ENCODE data around the gene CDK17. TPM values are rescaled to one million over a fixed set of nuclear protein-coding genes. Genes with fewer than 3 reads are reported as not detected.

The CDK17 gene
- polyA plus RNA-seq, 1 of the 3 experiments (the other 2 are of a cell fraction), result 11.7 TPM

GRCh38 chr12:96326628-96327227 is 73.5 kb downstream of the CDK17 start:
- H3K4me1 ChIP-seq (ENCODE audit: control insufficient read depth in 1 of 2, insufficient read depth in 2 of 2, low read depth in 1 of 2, low read length in 1 of 2), result no peaks in the 10 kb centered on the region
- H3K27me3 ChIP-seq (ENCODE audit: insufficient read depth), result no peaks in the 10 kb centered on the region
- peaks cover 12 to 45% of the 10 kb centered on the region in 2 experiments for H3K36me3 ChIP-seq (replicated peaks in 1 of 2; ENCODE audit: control insufficient read depth in 1 of 2, insufficient read depth in 2 of 2, low read length in 1 of 2)
- ChIA-PET POLR2A (no interaction called here), CTCF (interaction anchor here (1.4 kb wide), 1 partner anchor 10 kb away, joined by 3 read pairs; no protein-coding TSS in a partner anchor)
- no peak for TF ChIP-seq JUND (IDR thresholded peaks at IDR 0.05)
- TF ChIP-seq TEAD4 (IDR thresholded peaks at IDR 0.05; ENCODE audit: borderline replicate concordance, insufficient read depth), result no peak
- no peak for TF ChIP-seq MXI1 (IDR thresholded peaks at IDR 0.05; ENCODE audit: low read depth, low read length)
- no peak for TF ChIP-seq TAF1 (IDR thresholded peaks at IDR 0.05; ENCODE audit: borderline replicate concordance, low read depth, low read length)
- TF ChIP-seq, protein P1, sequence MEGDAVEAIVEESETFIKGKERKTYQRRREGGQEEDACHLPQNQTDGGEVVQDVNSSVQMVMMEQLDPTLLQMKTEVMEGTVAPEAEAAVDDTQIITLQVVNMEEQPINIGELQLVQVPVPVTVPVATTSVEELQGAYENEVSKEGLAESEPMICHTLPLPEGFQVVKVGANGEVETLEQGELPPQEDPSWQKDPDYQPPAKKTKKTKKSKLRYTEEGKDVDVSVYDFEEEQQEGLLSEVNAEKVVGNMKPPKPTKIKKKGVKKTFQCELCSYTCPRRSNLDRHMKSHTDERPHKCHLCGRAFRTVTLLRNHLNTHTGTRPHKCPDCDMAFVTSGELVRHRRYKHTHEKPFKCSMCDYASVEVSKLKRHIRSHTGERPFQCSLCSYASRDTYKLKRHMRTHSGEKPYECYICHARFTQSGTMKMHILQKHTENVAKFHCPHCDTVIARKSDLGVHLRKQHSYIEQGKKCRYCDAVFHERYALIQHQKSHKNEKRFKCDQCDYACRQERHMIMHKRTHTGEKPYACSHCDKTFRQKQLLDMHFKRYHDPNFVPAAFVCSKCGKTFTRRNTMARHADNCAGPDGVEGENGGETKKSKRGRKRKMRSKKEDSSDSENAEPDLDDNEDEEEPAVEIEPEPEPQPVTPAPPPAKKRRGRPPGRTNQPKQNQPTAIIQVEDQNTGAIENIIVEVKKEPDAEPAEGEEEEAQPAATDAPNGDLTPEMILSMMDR (IDR thresholded peaks at IDR 0.05), result no peak
- TF ChIP-seq, protein P2, sequence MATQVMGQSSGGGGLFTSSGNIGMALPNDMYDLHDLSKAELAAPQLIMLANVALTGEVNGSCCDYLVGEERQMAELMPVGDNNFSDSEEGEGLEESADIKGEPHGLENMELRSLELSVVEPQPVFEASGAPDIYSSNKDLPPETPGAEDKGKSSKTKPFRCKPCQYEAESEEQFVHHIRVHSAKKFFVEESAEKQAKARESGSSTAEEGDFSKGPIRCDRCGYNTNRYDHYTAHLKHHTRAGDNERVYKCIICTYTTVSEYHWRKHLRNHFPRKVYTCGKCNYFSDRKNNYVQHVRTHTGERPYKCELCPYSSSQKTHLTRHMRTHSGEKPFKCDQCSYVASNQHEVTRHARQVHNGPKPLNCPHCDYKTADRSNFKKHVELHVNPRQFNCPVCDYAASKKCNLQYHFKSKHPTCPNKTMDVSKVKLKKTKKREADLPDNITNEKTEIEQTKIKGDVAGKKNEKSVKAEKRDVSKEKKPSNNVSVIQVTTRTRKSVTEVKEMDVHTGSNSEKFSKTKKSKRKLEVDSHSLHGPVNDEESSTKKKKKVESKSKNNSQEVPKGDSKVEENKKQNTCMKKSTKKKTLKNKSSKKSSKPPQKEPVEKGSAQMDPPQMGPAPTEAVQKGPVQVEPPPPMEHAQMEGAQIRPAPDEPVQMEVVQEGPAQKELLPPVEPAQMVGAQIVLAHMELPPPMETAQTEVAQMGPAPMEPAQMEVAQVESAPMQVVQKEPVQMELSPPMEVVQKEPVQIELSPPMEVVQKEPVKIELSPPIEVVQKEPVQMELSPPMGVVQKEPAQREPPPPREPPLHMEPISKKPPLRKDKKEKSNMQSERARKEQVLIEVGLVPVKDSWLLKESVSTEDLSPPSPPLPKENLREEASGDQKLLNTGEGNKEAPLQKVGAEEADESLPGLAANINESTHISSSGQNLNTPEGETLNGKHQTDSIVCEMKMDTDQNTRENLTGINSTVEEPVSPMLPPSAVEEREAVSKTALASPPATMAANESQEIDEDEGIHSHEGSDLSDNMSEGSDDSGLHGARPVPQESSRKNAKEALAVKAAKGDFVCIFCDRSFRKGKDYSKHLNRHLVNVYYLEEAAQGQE (IDR thresholded peaks at IDR 0.05; ENCODE audit: low read depth, low read length), result no peak
- no peak for TF ChIP-seq TCF12 (IDR thresholded peaks at IDR 0.05)
- no peak for TF ChIP-seq YY1 (IDR thresholded peaks at IDR 0.05; ENCODE audit: low read depth)
- no peak for TF ChIP-seq POLR2AphosphoS5 (IDR thresholded peaks at IDR 0.05; ENCODE audit: low read depth, low read length)
- TF ChIP-seq EZH2phosphoT487 (IDR thresholded peaks at IDR 0.05; ENCODE audit: borderline replicate concordance, low read depth), result no peak
- TF ChIP-seq, protein P3, sequence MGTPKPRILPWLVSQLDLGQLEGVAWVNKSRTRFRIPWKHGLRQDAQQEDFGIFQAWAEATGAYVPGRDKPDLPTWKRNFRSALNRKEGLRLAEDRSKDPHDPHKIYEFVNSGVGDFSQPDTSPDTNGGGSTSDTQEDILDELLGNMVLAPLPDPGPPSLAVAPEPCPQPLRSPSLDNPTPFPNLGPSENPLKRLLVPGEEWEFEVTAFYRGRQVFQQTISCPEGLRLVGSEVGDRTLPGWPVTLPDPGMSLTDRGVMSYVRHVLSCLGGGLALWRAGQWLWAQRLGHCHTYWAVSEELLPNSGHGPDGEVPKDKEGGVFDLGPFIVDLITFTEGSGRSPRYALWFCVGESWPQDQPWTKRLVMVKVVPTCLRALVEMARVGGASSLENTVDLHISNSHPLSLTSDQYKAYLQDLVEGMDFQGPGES (IDR thresholded peaks at IDR 0.05; ENCODE audit: low read depth, low read length), result no peak
- no peak for TF ChIP-seq USF1 (IDR thresholded peaks at IDR 0.05; ENCODE audit: borderline replicate concordance, low read depth)
- no peak for TF ChIP-seq SMC3 (IDR thresholded peaks at IDR 0.05; ENCODE audit: low read depth, low read length)
- no peak for TF ChIP-seq RCOR1 (IDR thresholded peaks at IDR 0.05; ENCODE audit: low read length)
- no peak for TF ChIP-seq SIN3A (IDR thresholded peaks at IDR 0.05; ENCODE audit: borderline replicate concordance, low read depth, low read length)
- no peak for TF ChIP-seq NRF1 (IDR thresholded peaks at IDR 0.05; ENCODE audit: low read depth, low read length)
- TF ChIP-seq FOSL2 (IDR thresholded peaks at IDR 0.05; ENCODE audit: borderline replicate concordance, low read depth), result no peak
- TF ChIP-seq FOXM1 (IDR thresholded peaks at IDR 0.05; ENCODE audit: low read depth), result no peak
- TF ChIP-seq EP300 (IDR thresholded peaks at IDR 0.05; ENCODE audit: borderline replicate concordance in 1 of 2, low read depth in 1 of 2, low read length in 1 of 2), result no peak
- 91% methylated on average over 6 of the region's 6 CpGs for WGBS (ENCODE audit: low lambda C conversion rate)
- peaks cover 19% of the 10 kb centered on the region for H4K20me1 ChIP-seq (ENCODE audit: insufficient read depth)
- H3K4me3 ChIP-seq (ENCODE audit: low read depth in 2 of 2, low read length in 1 of 2), result no peak overlapping the region
- no peaks in the 10 kb centered on the region for H3K9me3 ChIP-seq
- peaks cover 9% of the 10 kb centered on the region for H3F3A ChIP-seq (replicated peaks; ENCODE audit: insufficient read depth)
- H3K27ac ChIP-seq (ENCODE audit: low read depth in 2 of 2, low read length in 1 of 2), result no peak overlapping the region
- no peak overlapping the region for H3K4me2 ChIP-seq
- H3K79me2 ChIP-seq (ENCODE audit: insufficient read depth), result peaks cover 92% of the 10 kb centered on the region
- no peak overlapping the region for H2AFZ ChIP-seq (ENCODE audit: low read depth)
- DNase-seq, result no peak
- H3K9me2 ChIP-seq, result no peaks in the 10 kb centered on the region
- no peak overlapping the region for H3K9ac ChIP-seq
